AG09319 (cell line): ENCODE results near the gene ZDHHC21.

Experiments used
- DNase-seq: peaks from one replicate; pipeline ENCODE4 v3.0.0-alpha.2; 2010; ENCODE audit warnings: low read depth; ENCODE audit errors: extremely low read depth
- CTCF ChIP-seq: IDR thresholded peaks from 2 replicates; pipeline ENCODE4 v1.5.1; 2011; ENCODE audit warnings: low read depth, mild to moderate bottlenecking, inconsistent platforms, low read length, moderate library complexity

The ZDHHC21 gene

GRCh38 chr9:14661421-14662059, 31.7 kb downstream of the ZDHHC21 start:
- DNase-seq, result no peak
- peak; percentile 60 for TF ChIP-seq CTCF

GRCh38 chr9:14660721-14661120, 32.5 kb downstream of the ZDHHC21 start:
- DNase-seq, result no peak
- TF ChIP-seq CTCF, result no peak

GRCh38 chr9:14654932-14655331, 38.3 kb downstream of the ZDHHC21 start:
- DNase-seq, result no peak
- no peak for TF ChIP-seq CTCF

GRCh38 chr9:14653511-14653910, 39.7 kb downstream of the ZDHHC21 start:
- TF ChIP-seq CTCF, result no peak
- no peak for DNase-seq

- peak; percentile 37 for TF ChIP-seq CTCF
- no peak for DNase-seq
These were observed 40.4 kb downstream of the ZDHHC21 start for GRCh38 chr9:14652729-14653377.

- TF ChIP-seq CTCF, result no peak
- DNase-seq, result no peak
These were observed 42.6 kb downstream of the ZDHHC21 start for GRCh38 chr9:14650596-14650995.

- TF ChIP-seq CTCF, result no peak
- DNase-seq, result no peak
These were observed 47.6 kb downstream of the ZDHHC21 start for GRCh38 chr9:14645648-14646047.
